H1 (cell line): Measurements from ENCODE around the gene CYTH1.

ENCODE experiments used
- CHD2 ChIP-seq: IDR thresholded peaks from 2 replicates; pipeline ENCODE4 v1.6.1; 2012; ENCODE audit warnings: low read length, improper control_type of control experiment
- CTCF ChIP-seq, 3 experiments: IDR thresholded peaks; 1 replicate in 2 of 3; 2 replicates in 1 of 3; pipeline versions ENCODE4 v1.5.1 to v1.6.1; 2011; ENCODE audit warnings: low read length in 3 of 3, mild to moderate bottlenecking in 3 of 3, inconsistent platforms in 2 of 3, low read depth in 1 of 3, moderate library complexity in 1 of 3; ENCODE audit not compliant: insufficient read depth in 1 of 3; ENCODE audit errors: control extremely low read depth in 1 of 3
- EP300 ChIP-seq, 2 experiments: IDR thresholded peaks; 1 replicate in 1 of 2; 2 replicates in 1 of 2; pipeline ENCODE4 v1.6.1; 2011 to 2012; ENCODE audit warnings: low read depth in 2 of 2, low read length in 2 of 2, mild to moderate bottlenecking in 2 of 2, borderline replicate concordance in 1 of 2, inconsistent platforms in 1 of 2, moderate library complexity in 1 of 2
- PHF8 ChIP-seq: fragments of 200-600 bp; sonication (generic); conservative IDR thresholded peaks from 2 replicates; pipeline ENCODE4 v1.7.1; 2012; ENCODE audit warnings: low read depth, mild to moderate bottlenecking, inconsistent platforms, low read length, moderate library complexity
- YY1 ChIP-seq: IDR thresholded peaks from 2 replicates; pipeline ENCODE4 v1.6.1; 2011; ENCODE audit warnings: low read depth, mild to moderate bottlenecking, low read length

DNA sequence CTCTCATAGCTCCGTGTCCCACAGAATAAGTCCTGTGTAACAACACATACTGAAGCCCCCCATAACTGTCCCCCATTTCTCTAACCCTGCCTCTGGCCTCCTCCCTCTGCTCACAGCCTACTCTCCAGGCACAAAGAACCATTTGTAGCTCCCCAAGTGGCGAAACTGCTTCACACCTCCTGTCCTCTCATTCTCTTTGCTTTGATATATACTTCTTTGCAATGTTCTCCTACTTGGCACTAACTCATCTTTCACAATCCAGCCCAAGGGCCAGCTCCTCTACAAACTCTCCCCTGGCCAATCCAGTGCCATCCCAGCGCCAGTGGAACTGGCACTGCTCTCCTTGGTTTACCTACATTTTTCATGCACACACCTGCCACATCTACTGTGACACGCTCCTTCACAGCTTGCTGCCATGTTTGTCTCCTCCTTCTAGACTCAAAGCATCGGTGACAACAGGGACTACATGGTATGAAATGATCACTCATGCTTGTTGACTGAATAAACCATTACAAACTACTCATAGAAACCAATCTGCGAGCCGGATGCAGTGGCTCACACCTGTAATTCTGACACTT is 12.8 kb downstream of the CYTH1 start:
- TF ChIP-seq PHF8 (no peak), CTCF (IDR thresholded peaks at IDR 0.05; ENCODE audit: control extremely low read depth in 1 of 3, insufficient read depth in 1 of 3, low read depth in 1 of 3, low read length in 3 of 3) (peak; percentile 20 to 41 (median 34); a peak in 3 of 4 replicates), EP300 (IDR thresholded peaks at IDR 0.05; ENCODE audit: borderline replicate concordance in 1 of 2, low read depth in 2 of 2, low read length in 2 of 2) (no peak), CHD2 (no peak), YY1 (no peak)
